Neural cell (in vitro differentiated cells): ENCODE measurements around the gene PRDM15. TPM values are rescaled to one million over a fixed set of nuclear protein-coding genes. Genes with fewer than 3 reads are reported as not detected.

Experiments used
- H2AFZ ChIP-seq: fragments of 200-600, 300-800 bp; sonication (generic), shearing (Covaris generic); 2 replicates; pipeline ENCODE4 v1.6.0; 2014; ENCODE audit warnings: low read depth, mild to moderate bottlenecking, antibody characterized with exemption, low read length, moderate library complexity
- H3F3A ChIP-seq: fragments of 200-600 bp; shearing (Covaris generic); 2 replicates; pipeline ENCODE4 v1.6.1; 2016; ENCODE audit warnings: mild to moderate bottlenecking, moderate library complexity, mixed read lengths, antibody characterized with exemption, low read length; ENCODE audit not compliant: insufficient read depth, poor library complexity, severe bottlenecking
- H3K27ac ChIP-seq: fragments of 200-600, 300-800 bp; sonication (generic), shearing (Covaris generic); 2 replicates; pipeline ENCODE4 v1.5.1; 2014; ENCODE audit warnings: mild to moderate bottlenecking, low read length, moderate library complexity
- H3K27me3 ChIP-seq: fragments of 300-800, 200-600 bp; sonication (generic), shearing (Covaris generic); 2 replicates; pipeline ENCODE4 v1.6.0; 2014; ENCODE audit warnings: mild to moderate bottlenecking, low read depth, low read length, moderate library complexity; ENCODE audit not compliant: insufficient read depth
- H3K36me3 ChIP-seq: fragments of 300-800, 200-600 bp; sonication (generic), shearing (Covaris generic); 2 replicates; pipeline ENCODE4 v1.5.1; 2014; ENCODE audit warnings: mild to moderate bottlenecking, antibody characterized with exemption, low read length, moderate library complexity; ENCODE audit not compliant: insufficient read depth
- H3K4me2 ChIP-seq: fragments of 300-800, 200-600 bp; sonication (generic), shearing (Covaris generic); 2 replicates; pipeline ENCODE4 v1.6.0; 2014; ENCODE audit warnings: mild to moderate bottlenecking, low read length
- H3K4me3 ChIP-seq: fragments of 300-800, 200-600 bp; sonication (generic), shearing (Covaris generic); 2 replicates; pipeline ENCODE4 v1.5.1; 2014; ENCODE audit warnings: mild to moderate bottlenecking, low read length, moderate library complexity
- H3K79me2 ChIP-seq: fragments of 200-600 bp; shearing (Covaris generic); replicated peaks from 2 replicates; pipeline ENCODE4 v1.6.0; 2014; ENCODE audit warnings: mild to moderate bottlenecking, low read length, moderate library complexity; ENCODE audit not compliant: insufficient read depth
- H3K9ac ChIP-seq: fragments of 300-800, 200-600 bp; sonication (generic), shearing (Covaris generic); 2 replicates; pipeline ENCODE4 v1.6.1; 2016; ENCODE audit warnings: mild to moderate bottlenecking, low read length, mixed read lengths
- H3K9me2 ChIP-seq: fragments of 200-600 bp; shearing (Covaris generic); 2 replicates; pipeline ENCODE4 v1.6.1; 2016; ENCODE audit warnings: mild to moderate bottlenecking, low read length, mixed read lengths; ENCODE audit not compliant: insufficient read depth
- H3K9me3 ChIP-seq: fragments of 200-600, 300-800 bp; sonication (generic), shearing (Covaris generic); 2 replicates; pipeline ENCODE4 v1.6.1; 2016; ENCODE audit warnings: mild to moderate bottlenecking, mixed run types, low read length, moderate library complexity, mixed read lengths
- H4K20me1 ChIP-seq: fragments of 200-600 bp; shearing (Covaris generic); 2 replicates; pipeline ENCODE4 v1.6.1; 2016; ENCODE audit warnings: mild to moderate bottlenecking, mixed run types; ENCODE audit not compliant: insufficient read depth
- EP300 ChIP-seq: fragments of 450-650 bp; conservative IDR thresholded peaks from 2 replicates; pipeline ENCODE4 v1.6.1; 2014; ENCODE audit warnings: antibody characterized with exemption, mild to moderate bottlenecking, moderate library complexity; ENCODE audit not compliant: poor library complexity, severe bottlenecking
- EZH2 ChIP-seq: fragments of 200-600, 300-800 bp; shearing (Covaris generic), sonication (generic); IDR thresholded peaks from 2 replicates; pipeline ENCODE4 v1.6.1; 2014; ENCODE audit warnings: antibody characterized with exemption, low read length, borderline replicate concordance, mild to moderate bottlenecking; ENCODE audit not compliant: insufficient read depth, poor library complexity, severe bottlenecking
- MXI1 ChIP-seq: fragments of 450-650 bp; conservative IDR thresholded peaks from 2 replicates; pipeline ENCODE4 v1.6.1; 2014; ENCODE audit warnings: antibody characterized with exemption, mild to moderate bottlenecking; ENCODE audit not compliant: poor library complexity, severe bottlenecking
- POLR2AphosphoS5 ChIP-seq: IDR thresholded peaks from 2 replicates; pipeline ENCODE4 v1.6.1; 2012
- RAD21 ChIP-seq: fragments of 450-650 bp; conservative IDR thresholded peaks from 2 replicates; pipeline ENCODE4 v1.6.1; 2014; ENCODE audit warnings: antibody characterized with exemption, mild to moderate bottlenecking, moderate library complexity
- REST ChIP-seq: IDR thresholded peaks from 2 replicates; pipeline ENCODE4 v1.6.1; 2012; ENCODE audit warnings: borderline replicate concordance
- SMC3 ChIP-seq: fragments of 450-650 bp; conservative IDR thresholded peaks from 2 replicates; pipeline ENCODE4 v1.6.1; 2014; ENCODE audit warnings: antibody characterized with exemption, mild to moderate bottlenecking, moderate library complexity; ENCODE audit not compliant: poor library complexity
- TAF1 ChIP-seq: IDR thresholded peaks from 2 replicates; pipeline ENCODE4 v1.6.1; 2012; ENCODE audit warnings: low read depth
- polyA plus RNA-seq: library from polyadenylated mRNA; depleted of rRNA; stranded (reverse); fragments of >200 nt; gene quantifications from 2 replicates; pipeline ENCODE4 v1.2.3, GENCODE V29; 2014
- TF ChIP-seq, protein P1 (sequence below): fragments of 450-650 bp; IDR thresholded peaks from 2 replicates; pipeline ENCODE4 v1.5.1; 2014; ENCODE audit warnings: antibody characterized with exemption, mild to moderate bottlenecking, moderate library complexity; ENCODE audit not compliant: poor library complexity, severe bottlenecking

PRDM15 gene
- polyA plus RNA-seq, 1 donor from 2014 or later = 4.1 TPM

DNA sequence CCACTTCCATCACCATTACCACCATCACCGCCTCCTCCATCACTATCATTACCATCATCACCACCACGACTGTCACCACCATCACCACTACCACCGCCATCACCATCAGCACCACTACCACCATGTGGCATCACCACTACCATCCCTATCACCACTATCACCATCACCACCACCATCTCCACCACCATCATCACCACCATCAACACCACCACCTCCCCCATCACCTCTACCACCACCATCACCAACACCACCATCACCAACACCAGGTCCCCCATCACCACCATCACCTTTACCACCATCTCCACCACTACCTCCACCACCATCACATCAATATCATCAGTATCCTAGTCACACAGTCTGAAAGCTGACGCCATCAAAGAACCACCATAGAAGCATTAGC, 72.4 kb downstream of the PRDM15 start:
- Histone ChIP-seq H3K79me2 (no peaks in the 10 kb centered on the region), H3K9me2 (no peaks in the 10 kb centered on the region), H3K4me2 (no peak overlapping the region), H3K36me3 (no peaks in the 10 kb centered on the region), H3K9ac (no peak overlapping the region), H4K20me1 (no peaks in the 10 kb centered on the region), H3F3A (no peaks in the 10 kb centered on the region), H3K9me3 (no peaks in the 10 kb centered on the region), H3K27me3 (no peaks in the 10 kb centered on the region), H2AFZ (no peak overlapping the region), H3K4me3 (no peak overlapping the region), H3K27ac (no peak overlapping the region)
- TF ChIP-seq, protein P1, sequence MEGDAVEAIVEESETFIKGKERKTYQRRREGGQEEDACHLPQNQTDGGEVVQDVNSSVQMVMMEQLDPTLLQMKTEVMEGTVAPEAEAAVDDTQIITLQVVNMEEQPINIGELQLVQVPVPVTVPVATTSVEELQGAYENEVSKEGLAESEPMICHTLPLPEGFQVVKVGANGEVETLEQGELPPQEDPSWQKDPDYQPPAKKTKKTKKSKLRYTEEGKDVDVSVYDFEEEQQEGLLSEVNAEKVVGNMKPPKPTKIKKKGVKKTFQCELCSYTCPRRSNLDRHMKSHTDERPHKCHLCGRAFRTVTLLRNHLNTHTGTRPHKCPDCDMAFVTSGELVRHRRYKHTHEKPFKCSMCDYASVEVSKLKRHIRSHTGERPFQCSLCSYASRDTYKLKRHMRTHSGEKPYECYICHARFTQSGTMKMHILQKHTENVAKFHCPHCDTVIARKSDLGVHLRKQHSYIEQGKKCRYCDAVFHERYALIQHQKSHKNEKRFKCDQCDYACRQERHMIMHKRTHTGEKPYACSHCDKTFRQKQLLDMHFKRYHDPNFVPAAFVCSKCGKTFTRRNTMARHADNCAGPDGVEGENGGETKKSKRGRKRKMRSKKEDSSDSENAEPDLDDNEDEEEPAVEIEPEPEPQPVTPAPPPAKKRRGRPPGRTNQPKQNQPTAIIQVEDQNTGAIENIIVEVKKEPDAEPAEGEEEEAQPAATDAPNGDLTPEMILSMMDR = no peak
- no peak for TF ChIP-seq POLR2AphosphoS5
- TF ChIP-seq TAF1 = no peak
- TF ChIP-seq EP300 = no peak
- TF ChIP-seq REST = no peak
- TF ChIP-seq MXI1 = no peak
- TF ChIP-seq RAD21 = no peak
- no peak for TF ChIP-seq EZH2
- no peak for TF ChIP-seq SMC3

DNA sequence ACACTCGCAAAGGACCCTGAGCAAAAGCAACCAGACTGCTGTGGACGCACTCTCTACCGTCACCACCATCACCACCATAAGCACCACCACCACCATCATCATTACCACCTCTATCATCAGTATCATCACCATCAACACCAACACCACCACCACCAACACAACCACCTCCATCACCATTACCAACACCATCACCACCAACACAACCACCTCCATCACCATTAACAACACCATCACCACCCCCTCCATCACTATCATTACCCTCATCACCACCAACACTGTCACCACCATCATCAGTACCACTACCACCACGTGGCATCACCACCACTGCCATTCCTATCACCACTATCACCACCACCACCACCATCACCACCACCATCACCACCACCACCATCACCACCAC, 73.5 kb downstream of the PRDM15 start:
- Histone ChIP-seq H3K79me2 (no peaks in the 10 kb centered on the region), H3K27me3 (no peaks in the 10 kb centered on the region), H3K4me3 (no peak overlapping the region), H4K20me1 (no peaks in the 10 kb centered on the region), H3K27ac (no peak overlapping the region), H3K9ac (no peak overlapping the region), H3K9me2 (no peaks in the 10 kb centered on the region), H3K4me2 (no peak overlapping the region), H3K9me3 (no peaks in the 10 kb centered on the region), H3K36me3 (no peaks in the 10 kb centered on the region), H3F3A (no peaks in the 10 kb centered on the region), H2AFZ (no peak overlapping the region)
- TF ChIP-seq MXI1 = no peak
- TF ChIP-seq EP300 = no peak
- TF ChIP-seq TAF1 = no peak
- TF ChIP-seq REST = no peak
- no peak for TF ChIP-seq POLR2AphosphoS5
- no peak for TF ChIP-seq SMC3
- TF ChIP-seq EZH2 = no peak
- no peak for TF ChIP-seq RAD21
- TF ChIP-seq, protein P1 = no peak
